Activated CD4-positive, alpha-beta T cell treated with anti-CD3 and anti-CD28 coated beads, Interleukin-2, amount 10 ng/mL, durations not matched to agents 7 days and 5 days (primary cell): ENCODE results near the gene INPP5D. TPM values are rescaled to one million over a fixed set of nuclear protein-coding genes. Genes with fewer than 3 reads are reported as not detected.
A peak's percentile ranks its signal among the peaks of the same experiment; 100 is the strongest.
"Not testable (repeated sequence)": the region's sequence is repeated elsewhere in the genome, so short reads cannot be mapped to it uniquely, and the experiment has no call there.

Experiments
- CTCF ChIA-PET: fragments of 350-600 bp; sonication (Branson Sonifier 250); formaldehyde crosslinking; loops from one replicate; lab custom pipeline; 2021; ENCODE audit warnings: antibody characterized with exemption; lab: Charles Lee
- POLR2A ChIA-PET: fragments of 350-600 bp; sonication (Branson Sonifier 250); formaldehyde crosslinking; loops from one replicate; lab custom pipeline; 2021; ENCODE audit warnings: antibody characterized with exemption; lab: Charles Lee
- DNase-seq: peaks from one replicate; pipeline ENCODE4 v3.0.0-alpha.2; 2020
- H3K27ac Mint-ChIP-seq: one replicate; pipeline ENCODE4 v1.8.0; 2021; ENCODE audit warnings: mild to moderate bottlenecking, moderate library complexity, mixed read lengths
- H3K27me3 Mint-ChIP-seq: one replicate; pipeline ENCODE4 v1.8.0; 2021; ENCODE audit warnings: mixed read lengths
- H3K36me3 Mint-ChIP-seq: one replicate; pipeline ENCODE4 v1.8.0; 2021; ENCODE audit warnings: low read depth, mixed read lengths
- H3K4me1 Mint-ChIP-seq: one replicate; pipeline ENCODE4 v1.8.0; 2021; ENCODE audit warnings: mixed read lengths
- H3K4me3 Mint-ChIP-seq: one replicate; pipeline ENCODE4 v1.8.0; 2021; ENCODE audit warnings: mild to moderate bottlenecking, moderate library complexity, mixed read lengths
- H3K9me3 Mint-ChIP-seq: one replicate; pipeline ENCODE4 v1.8.0; 2021; ENCODE audit warnings: mixed read lengths
- total RNA-seq, 2 experiments: library from RNA; stranded (reverse); gene quantifications; one replicate each; pipeline ENCODE4 v1.2.3, GENCODE V29; 2021

INPP5D gene
- total RNA-seq, 2 experiments from 2014 or later, result 121 to 138 TPM

GRCh38 chr2:233152541-233152940 lies 92.4 kb downstream of the INPP5D start:
- no peak overlapping the region for H3K27ac Mint-ChIP-seq

GRCh38 chr2:233153146-233153798 lies 93.1 kb downstream of the INPP5D start:
- H3K4me3 Mint-ChIP-seq, result no peak overlapping the region
- H3K36me3 Mint-ChIP-seq, result peaks cover 73% of the 10 kb centered on the region
- CTCF ChIA-PET, result interaction anchor here (0.7 kb wide), 1 partner anchor 65 kb away, joined by 3 read pairs; no protein-coding TSS in a partner anchor
- POLR2A ChIA-PET, result no interaction called here
- H3K27me3 Mint-ChIP-seq, result no peaks in the 10 kb centered on the region
- no peaks in the 10 kb centered on the region for H3K9me3 Mint-ChIP-seq
- peaks cover 2% of the 10 kb centered on the region for H3K4me1 Mint-ChIP-seq
- no peak for DNase-seq
- peak overlapping the region; percentile 4 for H3K27ac Mint-ChIP-seq

More at GRCh38 chr2:233152541-233152940, 92.4 kb downstream of the INPP5D start:
- ChIA-PET POLR2A (interaction anchor here (0.6 kb wide), 1 partner anchor 14 kb away, joined by 4 read pairs; no protein-coding TSS in a partner anchor), CTCF (interaction anchor here (0.7 kb wide), 1 partner anchor 66 kb away, joined by 3 read pairs; no protein-coding TSS in a partner anchor)
- DNase-seq, result no peak
- no peaks in the 10 kb centered on the region for H3K27me3 Mint-ChIP-seq
- H3K4me1 Mint-ChIP-seq, result peaks cover 4% of the 10 kb centered on the region
- H3K9me3 Mint-ChIP-seq, result no peaks in the 10 kb centered on the region
- no peak overlapping the region for H3K4me3 Mint-ChIP-seq
- H3K36me3 Mint-ChIP-seq, result peaks cover 74% of the 10 kb centered on the region

GRCh38 chr2:233156001-233156400 lies 95.9 kb downstream of the INPP5D start:
- ChIA-PET CTCF (no interaction called here), POLR2A (no interaction called here)
- Mint-ChIP-seq H3K9me3 (no peaks in the 10 kb centered on the region), H3K36me3 (peaks cover 72% of the 10 kb centered on the region), H3K27me3 (no peaks in the 10 kb centered on the region), H3K4me1 (peaks cover 2% of the 10 kb centered on the region), H3K27ac (no peak overlapping the region), H3K4me3 (no peak overlapping the region)
- no peak for DNase-seq

- CTCF ChIA-PET, POLR2A ChIA-PET: not testable (repeated sequence)
These were observed 96.3 kb downstream of the INPP5D start for GRCh38 chr2:233156461-233156860.

GRCh38 chr2:233161730-233162129 lies 101.6 kb downstream of the INPP5D start:
- no peak overlapping the region for H3K4me3 Mint-ChIP-seq
- no peaks in the 10 kb centered on the region for H3K9me3 Mint-ChIP-seq
- ChIA-PET CTCF (interaction anchor here (0.6 to 1.1 kb wide), 4 partner anchors 12 to 599 kb away, joined by 3 read pairs; no protein-coding TSS in a partner anchor), POLR2A (no interaction called here)
- peak overlapping the region; percentile 48 for H3K27ac Mint-ChIP-seq
- peaks cover 64% of the 10 kb centered on the region for H3K36me3 Mint-ChIP-seq
- H3K4me1 Mint-ChIP-seq, result peaks cover 6% of the 10 kb centered on the region
- H3K27me3 Mint-ChIP-seq, result no peaks in the 10 kb centered on the region
- DNase-seq, result no peak

More at GRCh38 chr2:233156461-233156860, 96.3 kb downstream of the INPP5D start:
- H3K4me3 Mint-ChIP-seq, H3K27ac Mint-ChIP-seq, H3K4me1 Mint-ChIP-seq, H3K27me3 Mint-ChIP-seq, DNase-seq, H3K9me3 Mint-ChIP-seq: not testable (repeated sequence)
- H3K36me3 Mint-ChIP-seq, result peaks cover 74% of the 10 kb centered on the region

GRCh38 chr2:233162770-233163169 lies 102.6 kb downstream of the INPP5D start:
- no peak overlapping the region for H3K4me3 Mint-ChIP-seq
- peaks cover 55% of the 10 kb centered on the region for H3K36me3 Mint-ChIP-seq
- ChIA-PET POLR2A (no interaction called here), CTCF (interaction anchor here (1.1 kb wide), 1 partner anchor 11 kb away, joined by 3 read pairs; no protein-coding TSS in a partner anchor)
- DNase-seq, result no peak
- H3K9me3 Mint-ChIP-seq, result no peaks in the 10 kb centered on the region
- H3K4me1 Mint-ChIP-seq, result peaks cover 6% of the 10 kb centered on the region
- no peak overlapping the region for H3K27ac Mint-ChIP-seq
- no peaks in the 10 kb centered on the region for H3K27me3 Mint-ChIP-seq

GRCh38 chr2:233163486-233164103 lies 103.5 kb downstream of the INPP5D start:
- Mint-ChIP-seq H3K4me1 (peaks cover 6% of the 10 kb centered on the region), H3K9me3 (no peaks in the 10 kb centered on the region), H3K4me3 (no peak overlapping the region), H3K27me3 (no peaks in the 10 kb centered on the region), H3K36me3 (peaks cover 47% of the 10 kb centered on the region), H3K27ac (no peak overlapping the region)
- POLR2A ChIA-PET, result no interaction called here
- CTCF ChIA-PET, result no interaction called here
- no peak for DNase-seq

- POLR2A ChIA-PET, result no interaction called here
- no peaks in the 10 kb centered on the region for H3K9me3 Mint-ChIP-seq
- peaks cover 46% of the 10 kb centered on the region for H3K36me3 Mint-ChIP-seq
- CTCF ChIA-PET, result no interaction called here
- H3K27ac Mint-ChIP-seq, result no peak overlapping the region
- DNase-seq, result no peak
- peaks cover 6% of the 10 kb centered on the region for H3K4me1 Mint-ChIP-seq
- H3K4me3 Mint-ChIP-seq, result no peak overlapping the region
- H3K27me3 Mint-ChIP-seq, result no peaks in the 10 kb centered on the region
These were observed 104.0 kb downstream of the INPP5D start for GRCh38 chr2:233164128-233164635.

- no peaks in the 10 kb centered on the region for H3K27me3 Mint-ChIP-seq
- no peak overlapping the region for H3K4me3 Mint-ChIP-seq
- no peak for DNase-seq
- H3K36me3 Mint-ChIP-seq, result peaks cover 49% of the 10 kb centered on the region
- ChIA-PET POLR2A (no interaction called here), CTCF (no interaction called here)
- no peaks in the 10 kb centered on the region for H3K9me3 Mint-ChIP-seq
- peaks cover 6% of the 10 kb centered on the region for H3K4me1 Mint-ChIP-seq
- no peak overlapping the region for H3K27ac Mint-ChIP-seq
These were observed 104.8 kb downstream of the INPP5D start for GRCh38 chr2:233164967-233165366.

GRCh38 chr2:233165543-233165894 lies 105.4 kb downstream of the INPP5D start:
- Mint-ChIP-seq H3K27me3 (no peaks in the 10 kb centered on the region), H3K4me3 (no peak overlapping the region), H3K4me1 (peaks cover 6% of the 10 kb centered on the region), H3K27ac (no peak overlapping the region), H3K36me3 (peaks cover 48% of the 10 kb centered on the region), H3K9me3 (no peaks in the 10 kb centered on the region)
- ChIA-PET CTCF (no interaction called here), POLR2A (no interaction called here)
- no peak for DNase-seq

- H3K27me3 Mint-ChIP-seq, result no peaks in the 10 kb centered on the region
- H3K36me3 Mint-ChIP-seq, result peaks cover 50% of the 10 kb centered on the region
- peaks cover 6% of the 10 kb centered on the region for H3K4me1 Mint-ChIP-seq
- CTCF ChIA-PET, result no interaction called here
- H3K27ac Mint-ChIP-seq, result no peak overlapping the region
- peak; percentile 37 for DNase-seq
- H3K9me3 Mint-ChIP-seq, result no peaks in the 10 kb centered on the region
- no peak overlapping the region for H3K4me3 Mint-ChIP-seq
- POLR2A ChIA-PET, result no interaction called here
These were observed 105.9 kb downstream of the INPP5D start for GRCh38 chr2:233165895-233166661.

GRCh38 chr2:233168445-233168844 lies 108.3 kb downstream of the INPP5D start:
- ChIA-PET POLR2A (no interaction called here), CTCF (no interaction called here)
- H3K27me3 Mint-ChIP-seq, result no peaks in the 10 kb centered on the region
- no peak overlapping the region for H3K27ac Mint-ChIP-seq
- no peak for DNase-seq
- no peaks in the 10 kb centered on the region for H3K9me3 Mint-ChIP-seq
- H3K4me3 Mint-ChIP-seq, result no peak overlapping the region
- H3K4me1 Mint-ChIP-seq, result peaks cover 6% of the 10 kb centered on the region
- H3K36me3 Mint-ChIP-seq, result peaks cover 54% of the 10 kb centered on the region

GRCh38 chr2:233168919-233169318 lies 108.8 kb downstream of the INPP5D start:
- H3K9me3 Mint-ChIP-seq, result no peaks in the 10 kb centered on the region
- no peak overlapping the region for H3K4me3 Mint-ChIP-seq
- POLR2A ChIA-PET, result no interaction called here
- no peak for DNase-seq
- H3K36me3 Mint-ChIP-seq, result peaks cover 50% of the 10 kb centered on the region
- no peaks in the 10 kb centered on the region for H3K27me3 Mint-ChIP-seq
- no peak overlapping the region for H3K27ac Mint-ChIP-seq
- CTCF ChIA-PET, result no interaction called here
- H3K4me1 Mint-ChIP-seq, result peaks cover 6% of the 10 kb centered on the region
